SU-DHL-6 (cell line): ENCODE results near the gene ATP11C.

Source experiments
- H2AFZ ChIP-seq: fragments of 200-600 bp; sonication (generic); 2 replicates; pipeline ENCODE4 v1.6.1; 2014; ENCODE audit warnings: low read depth, mild to moderate bottlenecking, moderate library complexity, mixed read lengths, antibody characterized with exemption, low read length; ENCODE audit not compliant: severe bottlenecking
- H3F3A ChIP-seq: fragments of 200-600 bp; shearing (Covaris generic); 2 replicates; pipeline ENCODE4 v1.6.0; 2016; ENCODE audit warnings: antibody characterized with exemption, mild to moderate bottlenecking; ENCODE audit not compliant: insufficient read depth
- H3K27ac ChIP-seq: fragments of 200-600 bp; sonication (generic); 2 replicates; pipeline ENCODE4 v1.5.1; 2016; ENCODE audit warnings: low read depth, mild to moderate bottlenecking, low read length, moderate library complexity, mixed read lengths
- H3K27me3 ChIP-seq: fragments of 200-600 bp; sonication (generic), shearing (Covaris generic); 2 replicates; pipeline ENCODE4 v1.6.0; 2014; ENCODE audit warnings: mild to moderate bottlenecking, low read length
- H3K36me3 ChIP-seq: fragments of 200-600 bp; sonication (generic); 2 replicates; pipeline ENCODE4 v1.6.1; 2014; ENCODE audit warnings: mild to moderate bottlenecking, low read length, mixed read lengths
- H3K4me2 ChIP-seq: fragments of 300-600, 200-600 bp; shearing (Covaris generic), sonication (generic); 2 replicates; pipeline ENCODE4 v1.6.0; 2014; ENCODE audit warnings: low read length, low read depth, mild to moderate bottlenecking; ENCODE audit not compliant: poor library complexity, severe bottlenecking
- H3K4me3 ChIP-seq: fragments of 200-600 bp; sonication (generic); 2 replicates; pipeline ENCODE4 v1.5.1; 2014; ENCODE audit warnings: antibody characterized with exemption, low read length, mild to moderate bottlenecking, mixed read lengths; ENCODE audit not compliant: insufficient read depth, poor library complexity, severe bottlenecking
- H3K79me2 ChIP-seq: fragments of 200-600 bp; sonication (generic); 2 replicates; pipeline ENCODE4 v1.6.1; 2014; ENCODE audit warnings: mild to moderate bottlenecking, low read length, moderate library complexity; ENCODE audit not compliant: insufficient read depth
- H3K9ac ChIP-seq: fragments of 200-600 bp; sonication (generic); 2 replicates; pipeline ENCODE4 v1.7.0; 2014; ENCODE audit warnings: mild to moderate bottlenecking, low read length
- H3K9me2 ChIP-seq: fragments of 200-600 bp; sonication (generic); replicated peaks from 2 replicates; pipeline ENCODE4 v1.6.1; 2014; ENCODE audit warnings: low read length; ENCODE audit not compliant: insufficient read depth
- H3K9me3 ChIP-seq: fragments of 200-600 bp; sonication (generic); 2 replicates; pipeline ENCODE4 v1.6.1; 2014; ENCODE audit warnings: low read length, mixed read lengths; ENCODE audit not compliant: insufficient read depth
- H4K20me1 ChIP-seq: fragments of 200-600 bp; sonication (generic); 2 replicates; pipeline ENCODE4 v1.6.1; 2014; ENCODE audit warnings: low read depth, mild to moderate bottlenecking, antibody characterized with exemption, low read length, moderate library complexity, mixed read lengths
- CTCF ChIP-seq: fragments of 200-600 bp; sonication (generic); IDR thresholded peaks from one replicate; pipeline ENCODE4 v1.5.1; 2017; ENCODE audit warnings: antibody characterized with exemption, mild to moderate bottlenecking, low read length, moderate library complexity; ENCODE audit not compliant: insufficient read depth, poor library complexity, severe bottlenecking
- EZH2phosphoT487 ChIP-seq: fragments of 200-600 bp; sonication (generic), shearing (Covaris generic); conservative IDR thresholded peaks from 2 replicates; pipeline ENCODE4 v1.6.1; 2018; ENCODE audit warnings: mild to moderate bottlenecking, antibody characterized with exemption, low read length, moderate library complexity, mixed read lengths

Gene ATP11C

GRCh38 chrX:139823806-139824205 lies 109.0 kb downstream of the ATP11C start:
- no peak overlapping the region for H2AFZ ChIP-seq
- H3K9ac ChIP-seq = no peak overlapping the region
- H3K9me2 ChIP-seq = no peaks in the 10 kb centered on the region
- no peaks in the 10 kb centered on the region for H3K9me3 ChIP-seq
- H4K20me1 ChIP-seq = no peaks in the 10 kb centered on the region
- H3K4me2 ChIP-seq = no peak overlapping the region
- H3K79me2 ChIP-seq = no peaks in the 10 kb centered on the region
- H3K36me3 ChIP-seq = no peaks in the 10 kb centered on the region
- no peak overlapping the region for H3K27ac ChIP-seq
- H3F3A ChIP-seq = no peaks in the 10 kb centered on the region
- TF ChIP-seq CTCF = no peak
- TF ChIP-seq EZH2phosphoT487 = no peak
- no peaks in the 10 kb centered on the region for H3K27me3 ChIP-seq
- H3K4me3 ChIP-seq = no peak overlapping the region

- H3F3A ChIP-seq = no peaks in the 10 kb centered on the region
- no peaks in the 10 kb centered on the region for H3K9me2 ChIP-seq
- H4K20me1 ChIP-seq = no peaks in the 10 kb centered on the region
- TF ChIP-seq EZH2phosphoT487 (no peak), CTCF (no peak)
- H3K4me2 ChIP-seq = no peak overlapping the region
- no peaks in the 10 kb centered on the region for H3K79me2 ChIP-seq
- H3K27me3 ChIP-seq = no peaks in the 10 kb centered on the region
- H3K27ac ChIP-seq = no peak overlapping the region
- H3K9me3 ChIP-seq = no peaks in the 10 kb centered on the region
- H3K9ac ChIP-seq = no peak overlapping the region
- no peak overlapping the region for H3K4me3 ChIP-seq
- H2AFZ ChIP-seq = no peak overlapping the region
- no peaks in the 10 kb centered on the region for H3K36me3 ChIP-seq
These were observed 112.4 kb downstream of the ATP11C start for GRCh38 chrX:139820358-139820984.

- H3K79me2 ChIP-seq = no peaks in the 10 kb centered on the region
- no peak overlapping the region for H3K4me2 ChIP-seq
- no peaks in the 10 kb centered on the region for H3K9me3 ChIP-seq
- no peaks in the 10 kb centered on the region for H3F3A ChIP-seq
- H3K9ac ChIP-seq = no peak overlapping the region
- no peak overlapping the region for H3K4me3 ChIP-seq
- no peaks in the 10 kb centered on the region for H4K20me1 ChIP-seq
- no peak for TF ChIP-seq EZH2phosphoT487
- H3K9me2 ChIP-seq = no peaks in the 10 kb centered on the region
- H3K36me3 ChIP-seq = no peaks in the 10 kb centered on the region
- no peak overlapping the region for H3K27ac ChIP-seq
- H2AFZ ChIP-seq = no peak overlapping the region
- no peaks in the 10 kb centered on the region for H3K27me3 ChIP-seq
These were observed 116.6 kb downstream of the ATP11C start for GRCh38 chrX:139816204-139816603.

- Histone ChIP-seq H2AFZ (no peak overlapping the region), H4K20me1 (no peaks in the 10 kb centered on the region), H3K4me2 (no peak overlapping the region), H3K9me2 (no peaks in the 10 kb centered on the region), H3K27me3 (no peaks in the 10 kb centered on the region), H3K79me2 (no peaks in the 10 kb centered on the region), H3K36me3 (no peaks in the 10 kb centered on the region), H3K9me3 (no peaks in the 10 kb centered on the region), H3K9ac (no peak overlapping the region), H3K4me3 (no peak overlapping the region), H3F3A (no peaks in the 10 kb centered on the region), H3K27ac (no peak overlapping the region)
- TF ChIP-seq EZH2phosphoT487 (no peak), CTCF (no peak)
These were observed 117.1 kb downstream of the ATP11C start for GRCh38 chrX:139815771-139816170.
